ENCODE data around the gene VENTX.

- TF ChIP-seq POLR2A (IDR thresholded peaks at IDR 0.05; ENCODE audit: low read depth, low read length) (no peak), TAF1 (IDR thresholded peaks at IDR 0.05; ENCODE audit: borderline replicate concordance, low read depth, low read length) (no peak), POLR2AphosphoS5 (IDR thresholded peaks at IDR 0.05; ENCODE audit: low read depth, low read length) (no peak)
Measured at GRCh38 chr10:133211141-133211830, 26.4 kb upstream of the VENTX start.
